Measurements from ENCODE around the gene THSD4. TPM values are rescaled to one million over a fixed set of nuclear protein-coding genes. Genes with fewer than 3 reads are reported as not detected.

THSD4 gene
- total and polyA plus RNA-seq, 2 of the 8 experiments (the other 6 are each of a cell fraction or from before 2014, with no cell fraction given) = 2.5 to 6.2 TPM

GRCh38 chr15:71484080-71484479 is 368.8 kb downstream of the THSD4 start:
- Histone ChIP-seq H2BK5ac (ENCODE audit: low read depth, low read length) (no peak overlapping the region), H3K56ac (replicated peaks; ENCODE audit: insufficient read length, low read depth, low read length) (no peak overlapping the region), H2BK20ac (ENCODE audit: low read length) (no peak overlapping the region), H3K4me3 (ENCODE audit: extremely low read depth in 1 of 4, insufficient read depth in 2 of 4, low read depth in 3 of 4, low read length in 4 of 4) (no peak overlapping the region), H3K36me3 (ENCODE audit: control insufficient read depth in 2 of 4, insufficient read depth in 4 of 4, low read length in 3 of 4) (no peaks in the 10 kb centered on the region), H3K9ac (replicated peaks in 1 of 4; ENCODE audit: extremely low read depth in 1 of 4, low read depth in 3 of 4, low read length in 3 of 4) (no peak overlapping the region), H3K4me1 (replicated peaks in 1 of 4; ENCODE audit: control insufficient read depth in 3 of 4, insufficient read depth in 4 of 4, low read length in 3 of 4) (no peaks in the 10 kb centered on the region), H2BK15ac (ENCODE audit: low read length) (no peak overlapping the region), H4K20me1 (replicated peaks in 1 of 2; ENCODE audit: control insufficient read depth in 1 of 2, insufficient read depth in 2 of 2, low read length in 2 of 2) (no peaks in the 10 kb centered on the region), H3K4me2 (ENCODE audit: insufficient read depth in 1 of 2, low read depth in 2 of 2, low read length in 2 of 2) (no peak overlapping the region), H3K4ac (replicated peaks; ENCODE audit: insufficient read length, low read depth, low read length) (no peak overlapping the region), H3K23ac (ENCODE audit: insufficient read length) (no peak overlapping the region), H4K8ac (ENCODE audit: extremely low read depth, insufficient read depth, low read length) (no peak overlapping the region), H3K14ac (ENCODE audit: insufficient read length) (no peak overlapping the region), H3K18ac (ENCODE audit: extremely low read depth, low read length) (no peak overlapping the region), H3K79me1 (ENCODE audit: low read depth, low read length) (no peaks in the 10 kb centered on the region), H3K27ac (ENCODE audit: low read depth, low read length) (no peak overlapping the region), H2AK5ac (ENCODE audit: low read depth, low read length) (no peak overlapping the region), H3K23me2 (ENCODE audit: low read depth, low read length) (no peaks in the 10 kb centered on the region), H4K5ac (ENCODE audit: insufficient read length, low read depth, low read length) (no peak overlapping the region), H4K91ac (replicated peaks; ENCODE audit: insufficient read length, low read length) (no peak overlapping the region), H3K27me3 (replicated peaks in 1 of 4; ENCODE audit: control insufficient read depth in 3 of 4, extremely low read depth in 1 of 4, insufficient read depth in 3 of 4, low read length in 3 of 4) (no peaks in the 10 kb centered on the region), H2AFZ (ENCODE audit: low read length) (no peak overlapping the region), H3K9me3 (ENCODE audit: insufficient read depth in 2 of 2, low read depth in 1 of 2, low read length in 1 of 2) (peaks cover 0 to 2% of the 10 kb centered on the region in 2 experiments; a peak in 1 of 4 replicates), H3K79me2 (ENCODE audit: control insufficient read depth in 1 of 2, insufficient read depth in 2 of 2, low read length in 2 of 2) (no peaks in the 10 kb centered on the region), H2BK12ac (ENCODE audit: low read depth, low read length) (no peak overlapping the region), H2BK120ac (replicated peaks; ENCODE audit: low read depth, low read length) (no peak overlapping the region)
- POLR2A ChIA-PET (ENCODE audit: partially characterized antibody) = no interaction called here
- DNase-seq (ENCODE audit: low read depth in 1 of 2, low spot score in 2 of 2) (no peak), FAIRE-seq (no peak)
- 93% methylated on average over 4 of the region's 4 CpGs; no CpG with 5 or more reads in 1 of the 2 experiments for WGBS, 2 experiments (ENCODE audit: extremely low coverage in 1 of 2, insufficient coverage in 1 of 2, insufficient read length in 1 of 2, insufficient replicate concordance in 2 of 2, low coverage in 1 of 2, low lambda C conversion rate in 2 of 2, missing lambda C conversion rate in 1 of 2)
- CTCF ChIA-PET (ENCODE audit: partially characterized antibody) = interaction anchor here (0.6 to 4.1 kb wide), 7 partner anchors 10 to 412 kb away, joined by 3 to 36 read pairs (median 10); no protein-coding TSS in a partner anchor
- no peak for TF ChIP-seq BCL11A (IDR thresholded peaks at IDR 0.05; ENCODE audit: low read depth in 2 of 2, low read length in 2 of 2)
- no peak for TF ChIP-seq MAFK (IDR thresholded peaks at IDR 0.05; ENCODE audit: low read depth, low read length)
- TF ChIP-seq BACH1 (IDR thresholded peaks at IDR 0.05; ENCODE audit: low read length) = no peak
- no peak for TF ChIP-seq POLR2AphosphoS5 (IDR thresholded peaks at IDR 0.05; ENCODE audit: low read depth, low read length)
- no peak for TF ChIP-seq CTBP2 (IDR thresholded peaks at IDR 0.05; ENCODE audit: borderline replicate concordance, insufficient read depth, insufficient read length, low read length)
- no peak for TF ChIP-seq EZH2 (IDR thresholded peaks at IDR 0.05; ENCODE audit: low read depth, low read length, severe bottlenecking)
- TF ChIP-seq SP1 (IDR thresholded peaks at IDR 0.05; ENCODE audit: low read depth, low read length) = no peak
- TF ChIP-seq PHF8 (conservative IDR thresholded peaks at IDR 0.05; ENCODE audit: low read depth, low read length) = no peak
- TF ChIP-seq CHD2 (IDR thresholded peaks at IDR 0.05; ENCODE audit: low read length) = no peak
- TF ChIP-seq BRCA1 (IDR thresholded peaks at IDR 0.05; ENCODE audit: low read depth, low read length) = no peak
- no peak for TF ChIP-seq RFX5 (IDR thresholded peaks at IDR 0.05; ENCODE audit: borderline replicate concordance, low read depth, low read length)
- TF ChIP-seq SIX5 (IDR thresholded peaks at IDR 0.05; ENCODE audit: low read depth, low read length) = no peak
- TF ChIP-seq KDM5A (IDR thresholded peaks at IDR 0.05; ENCODE audit: low read length) = no peak
- TF ChIP-seq RXRA (IDR thresholded peaks at IDR 0.05; ENCODE audit: insufficient read depth, low read depth, low read length) = no peak
- TF ChIP-seq TAF1 (IDR thresholded peaks at IDR 0.05; ENCODE audit: low read depth, low read length) = no peak
- TF ChIP-seq POLR2A (IDR thresholded peaks at IDR 0.05; ENCODE audit: control extremely low read depth in 1 of 2, low read depth in 2 of 2, low read length in 2 of 2) = no peak
- TF ChIP-seq JUN (IDR thresholded peaks at IDR 0.05; ENCODE audit: low read depth, low read length) = no peak

Data from H1 (cell line).